Measurements from ENCODE around the gene CACNA2D3.
"Not testable (repeated sequence)": the region's sequence is repeated elsewhere in the genome, so short reads cannot be mapped to it uniquely, and the experiment has no call there.

CACNA2D3 gene

DNA sequence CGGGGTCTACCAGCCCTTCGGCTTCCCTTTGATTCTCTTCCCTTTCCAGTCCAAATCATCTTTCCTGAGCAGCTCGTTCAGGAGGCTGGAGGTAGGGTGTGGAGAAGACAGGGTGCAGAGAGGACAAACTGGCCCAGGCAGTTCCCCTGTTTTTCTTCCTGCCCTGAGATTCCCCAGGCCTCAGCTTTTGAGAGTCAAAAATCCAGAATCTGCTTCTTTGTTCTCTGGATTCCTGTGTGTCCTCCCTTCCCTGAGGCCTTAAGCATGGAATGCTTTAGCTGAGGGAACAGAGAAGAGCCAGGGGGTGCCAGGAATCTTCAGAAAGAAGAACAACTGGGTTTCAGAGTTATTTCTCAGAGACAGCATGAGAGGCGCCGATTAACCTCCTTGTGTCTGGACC lies 832.2 kb downstream of the CACNA2D3 start:
- no peak for DNase-seq

GRCh38 chr3:54955496-54955895 lies 833.1 kb downstream of the CACNA2D3 start:
- no peak for DNase-seq

DNA sequence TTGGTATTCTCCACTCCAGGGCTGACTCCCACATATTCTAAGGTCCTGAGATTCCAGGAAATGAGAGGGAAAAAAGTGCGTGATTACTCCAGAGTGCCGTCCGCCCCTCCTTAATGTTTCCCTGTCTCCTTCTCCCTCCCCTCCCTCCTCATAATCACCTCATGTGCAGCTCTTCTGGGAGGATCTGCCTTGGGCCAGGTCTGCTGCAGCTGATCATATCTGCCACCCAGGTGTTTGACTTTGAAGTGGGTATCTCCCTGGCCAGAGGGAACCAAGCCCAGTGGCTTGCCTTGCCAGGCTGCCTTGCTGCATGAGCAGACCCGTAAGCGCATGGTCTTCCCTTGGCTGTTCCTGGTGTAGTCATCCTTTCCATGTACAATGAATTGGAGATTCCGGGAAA lies 833.6 kb downstream of the CACNA2D3 start:
- no peak for DNase-seq

- no peak for DNase-seq
Measured at GRCh38 chr3:54957711-54958110, 835.4 kb downstream of the CACNA2D3 start.

GRCh38 chr3:54960082-54960481 lies 837.7 kb downstream of the CACNA2D3 start:
- no peak for DNase-seq

DNA sequence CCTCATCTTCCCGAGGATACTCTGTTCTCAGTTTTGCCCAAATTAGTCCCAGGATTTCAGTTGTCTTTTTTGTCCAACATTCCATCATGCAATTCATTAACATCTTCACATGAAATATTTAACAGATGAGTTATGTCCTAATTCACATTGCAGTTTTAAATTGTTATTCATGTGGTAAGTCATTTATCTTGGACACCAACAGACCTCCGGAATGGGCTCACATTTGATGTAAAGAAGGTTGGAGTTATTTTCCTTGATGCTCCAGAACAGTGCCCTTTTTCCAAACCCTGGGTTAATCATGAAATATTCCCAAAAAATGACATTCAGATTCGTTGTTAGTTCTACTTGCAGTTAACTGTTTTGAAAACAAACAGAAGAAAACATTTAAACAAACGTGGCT lies 838.3 kb downstream of the CACNA2D3 start:
- no peak for DNase-seq

- no peak for DNase-seq
Measured at GRCh38 chr3:54962200-54962599, 839.8 kb downstream of the CACNA2D3 start.

- DNase-seq = no peak
Measured at GRCh38 chr3:54963641-54964040, 841.3 kb downstream of the CACNA2D3 start.

- DNase-seq = no peak
Measured at GRCh38 chr3:54964081-54964480, 841.7 kb downstream of the CACNA2D3 start.

DNA sequence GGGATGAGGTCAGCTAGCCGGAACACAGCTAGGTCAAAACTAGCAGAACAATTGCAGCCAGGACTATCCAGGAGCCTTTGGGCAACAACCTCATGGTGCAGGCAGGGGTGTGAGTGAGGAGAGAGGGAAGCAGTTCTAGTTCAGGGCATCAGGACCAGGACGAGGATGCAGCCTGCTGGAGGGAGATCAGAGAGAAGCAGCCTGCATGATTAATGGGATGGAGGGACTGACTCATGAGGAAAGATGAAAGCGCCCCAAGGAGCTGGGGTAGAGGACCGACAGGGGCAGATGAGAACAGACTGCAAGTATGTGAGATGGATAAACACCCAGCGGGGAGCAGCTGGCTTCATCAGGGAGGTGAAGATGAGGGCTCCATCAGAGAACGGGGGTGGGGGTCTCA lies 843.4 kb downstream of the CACNA2D3 start:
- DNase-seq = no peak

DNA sequence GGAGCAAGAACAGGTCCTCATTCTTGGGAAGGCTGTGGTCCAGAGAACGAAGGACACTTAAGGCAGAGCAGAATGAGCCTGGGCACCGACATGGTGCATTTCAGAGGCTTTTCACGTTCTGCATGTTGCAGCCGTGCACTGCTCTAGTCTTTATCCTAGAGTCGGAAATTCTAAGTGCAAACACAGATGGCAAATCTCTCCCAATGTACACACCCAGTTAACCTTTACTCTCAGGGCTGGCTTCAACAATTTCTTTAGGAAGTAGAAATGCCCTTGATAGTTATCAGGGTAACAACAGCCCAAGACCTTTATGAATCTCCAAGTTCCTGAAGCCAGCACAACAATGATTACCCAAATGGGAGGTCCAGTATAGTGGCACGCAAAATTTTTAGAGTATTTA lies 844.6 kb downstream of the CACNA2D3 start:
- DNase-seq = no peak

DNA sequence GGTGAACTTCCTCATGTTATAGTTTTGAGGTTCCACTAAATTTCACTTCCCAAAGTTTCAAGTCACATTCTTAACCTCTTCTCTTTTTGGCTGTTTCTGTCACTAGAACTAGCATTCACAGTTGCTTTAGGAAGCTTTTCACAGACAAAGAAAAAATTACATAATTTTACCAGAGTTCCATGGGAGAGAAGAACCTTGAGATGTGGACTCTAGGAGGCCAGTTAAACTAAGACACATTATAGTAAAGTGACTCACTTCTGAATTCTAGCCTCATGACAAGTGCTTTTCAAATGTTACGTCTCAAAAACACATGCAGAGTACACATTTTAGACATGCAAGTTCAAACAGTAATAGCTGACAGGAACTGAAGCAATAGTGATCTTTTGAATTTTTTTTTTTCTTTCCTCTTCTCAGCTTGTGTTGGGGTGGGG lies 845.4 kb downstream of the CACNA2D3 start:
- DNase-seq = no peak

DNA sequence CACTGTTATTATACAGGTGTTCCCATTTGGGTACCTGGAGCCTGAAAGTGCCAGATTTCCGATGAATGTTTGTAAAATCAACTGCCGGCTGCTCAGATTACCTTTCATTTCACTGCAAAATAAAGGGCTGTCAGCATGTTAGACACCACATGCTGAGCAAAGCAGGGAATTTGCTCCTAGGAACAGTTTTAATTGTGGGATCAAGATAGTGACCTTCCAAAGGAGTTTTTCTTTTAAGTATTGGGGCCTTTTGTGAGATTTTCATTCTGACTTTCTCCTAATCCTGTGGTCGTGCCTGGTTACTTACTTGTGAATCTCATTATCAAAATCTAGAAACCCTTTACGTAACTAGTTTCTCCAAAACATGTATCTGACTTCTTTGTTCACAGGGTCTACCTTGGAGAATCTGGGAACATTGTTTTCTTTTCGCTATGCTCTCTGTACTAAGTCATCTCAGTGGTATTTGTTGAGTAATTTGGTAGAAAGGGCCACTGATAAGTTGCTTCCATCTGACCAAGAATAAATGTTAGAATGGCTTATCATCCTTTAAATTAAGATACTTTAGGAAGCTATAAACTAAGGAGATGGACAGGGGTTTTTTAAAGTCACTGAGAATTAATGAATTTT lies 846.3 kb downstream of the CACNA2D3 start:
- DNase-seq = no peak

DNA sequence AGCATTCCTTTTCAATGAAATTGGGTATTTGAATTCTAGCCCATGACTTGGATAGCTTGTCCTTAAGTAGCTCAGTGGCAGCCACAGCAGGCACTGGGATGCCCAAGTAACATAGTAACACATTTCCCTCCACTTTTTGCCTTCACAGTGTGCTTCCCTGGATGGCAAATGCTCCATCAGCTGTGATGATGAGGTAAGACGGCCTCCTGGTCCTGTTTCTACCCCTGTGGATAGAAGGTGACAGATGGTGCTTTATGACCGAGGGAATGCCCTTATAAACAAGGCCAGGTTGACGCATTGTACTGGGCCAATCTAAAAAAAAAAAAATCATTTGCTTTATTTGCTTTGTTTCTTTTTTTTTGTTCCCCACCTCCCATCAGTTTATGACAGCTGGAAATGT lies 847.3 kb downstream of the CACNA2D3 start:
- no peak for DNase-seq

GRCh38 chr3:54970895-54971294 lies 848.5 kb downstream of the CACNA2D3 start:
- DNase-seq = no peak

- no peak for DNase-seq
Measured at GRCh38 chr3:54977439-54977838, 855.1 kb downstream of the CACNA2D3 start.

GRCh38 chr3:54977946-54978345 lies 855.6 kb downstream of the CACNA2D3 start:
- DNase-seq = not testable (repeated sequence)

DNA sequence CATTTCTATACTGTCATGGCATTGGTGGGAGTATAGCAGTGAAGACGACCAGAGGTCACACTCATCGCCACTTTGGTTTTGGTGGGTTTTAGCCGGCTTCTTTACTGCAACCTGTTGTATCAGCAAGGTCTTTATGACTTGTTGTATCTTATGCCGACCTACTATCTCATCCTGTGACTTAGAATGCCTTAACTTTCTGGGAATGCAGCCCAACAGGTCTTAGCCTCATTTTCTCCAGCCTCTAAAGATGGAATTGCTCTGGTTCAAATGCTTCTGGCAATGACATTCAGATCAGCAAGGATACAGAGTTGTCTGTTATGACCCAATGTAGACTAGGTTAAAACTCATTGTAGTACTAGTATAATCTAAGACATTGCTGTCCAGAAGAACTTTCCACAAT lies 860.5 kb downstream of the CACNA2D3 start:
- no peak for DNase-seq

- DNase-seq = no peak
Measured at GRCh38 chr3:54983266-54984099, 861.1 kb downstream of the CACNA2D3 start.

DNA sequence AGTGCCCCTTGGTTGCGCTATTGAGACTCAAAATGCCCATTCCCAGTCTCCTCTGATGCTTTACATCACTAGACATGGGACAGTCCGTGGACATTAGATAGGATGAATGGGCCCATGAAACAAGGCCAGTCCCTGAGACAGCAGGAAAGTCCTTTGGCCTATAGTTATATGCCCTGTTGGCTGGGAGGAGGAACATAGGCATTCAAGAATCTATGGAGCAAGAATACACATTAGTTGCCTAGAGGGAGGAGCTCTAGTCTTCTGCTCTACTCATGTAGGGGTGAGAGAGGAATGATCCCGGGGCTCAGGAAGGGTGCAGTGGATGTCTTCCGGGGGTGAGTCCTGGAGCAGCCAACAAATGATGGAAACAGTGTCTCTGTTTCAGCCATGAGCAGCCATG lies 863.5 kb downstream of the CACNA2D3 start:
- DNase-seq = no peak

GRCh38 chr3:54986294-54986693 lies 863.9 kb downstream of the CACNA2D3 start:
- DNase-seq = no peak

DNA sequence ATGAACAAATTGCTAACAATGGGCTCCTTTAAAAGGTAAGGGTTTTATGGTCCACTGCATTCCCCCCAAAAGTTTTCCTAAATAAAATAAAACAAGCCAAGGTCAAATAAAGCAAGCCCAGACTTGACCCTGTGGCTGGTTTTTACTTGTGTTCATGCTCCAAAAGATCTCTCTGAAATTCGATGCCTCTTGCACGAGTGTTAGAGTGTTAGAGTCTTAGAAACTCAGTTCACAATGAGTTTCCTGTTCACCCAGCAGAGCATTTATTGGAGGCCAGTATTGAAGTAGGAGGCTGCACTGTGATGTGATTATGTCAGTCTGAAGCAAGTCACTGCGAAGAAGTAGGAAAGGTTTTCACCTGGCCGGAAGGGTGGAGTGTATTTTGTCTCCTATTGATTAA lies 865.4 kb downstream of the CACNA2D3 start:
- DNase-seq = no peak

DNA sequence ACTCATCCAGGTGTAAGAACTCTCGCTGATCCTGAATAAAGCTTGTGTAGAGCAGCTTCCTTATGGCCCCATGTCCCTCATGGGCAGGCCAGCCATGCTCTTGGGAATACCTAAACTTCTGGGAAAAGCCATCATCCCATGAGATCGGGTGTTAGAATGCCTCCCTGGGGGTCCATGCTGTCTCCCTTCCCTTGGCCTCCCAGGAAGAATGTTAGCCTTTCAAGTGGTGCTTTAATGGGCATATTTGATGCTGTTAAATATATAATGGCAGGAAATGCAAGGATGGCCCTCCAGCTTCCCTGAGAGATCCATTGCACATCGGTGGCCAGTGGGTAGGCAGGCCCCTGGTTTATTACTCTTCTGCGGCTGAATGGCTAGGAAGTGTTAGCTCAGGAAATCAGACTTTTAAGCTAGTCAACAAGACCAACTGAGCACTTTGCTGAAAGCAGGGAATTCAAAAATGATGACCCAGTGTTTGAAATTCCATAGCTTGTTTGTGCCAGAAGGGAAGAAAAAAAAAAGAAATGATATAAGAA lies 866.0 kb downstream of the CACNA2D3 start:
- no peak for DNase-seq

Data from activated CD4-positive, CD25-positive, alpha-beta regulatory T cell (primary cell).